Daoy (cell line): ENCODE measurements around the gene MMP27. TPM values are rescaled to one million over a fixed set of nuclear protein-coding genes. Genes with fewer than 3 reads are reported as not detected.

Experiments used
- total RNA-seq: library from RNA; depleted of rRNA; stranded (reverse); fragments of >200 nt; shearing (Covaris generic); gene quantifications from 2 replicates; pipeline ENCODE4 v1.2.3, GENCODE V29; 2014; rRNA removed

Gene MMP27
- total RNA-seq, 1 experiment from 2014 or later, result not detected

Other genes starting within 250 kb of the MMP27 start
- gene MMP7, start 175.0 kb downstream of the MMP27 start, total RNA-seq, result 4.7 and 5.9 TPM in 2 replicates
- not detected in 2 replicates for gene MMP20, start 80.4 kb downstream of the MMP27 start, total RNA-seq
- not detected in 2 replicates for gene MMP8, start 19.2 kb upstream of the MMP27 start, total RNA-seq
- gene MMP10, start 74.9 kb upstream of the MMP27 start, total RNA-seq, result not detected in 2 replicates
- gene MMP1, start 92.4 kb upstream of the MMP27 start, total RNA-seq, result 1.8 and 1.9 TPM in 2 replicates
- gene MMP3, start 137.8 kb upstream of the MMP27 start, total RNA-seq, result 0.11 and 0.36 TPM in 2 replicates
- gene MMP12, start 169.2 kb upstream of the MMP27 start, total RNA-seq, result 0.24 and 1.3 TPM in 2 replicates
- 0.17 TPM in 1 of 2 replicates, not detected in the other for gene MMP13, start 250.0 kb upstream of the MMP27 start, total RNA-seq